Raji (cell line): ENCODE data around the gene GSG1L.

Source experiments
- POLR2A ChIP-seq: IDR thresholded peaks from 2 replicates; pipeline ENCODE4 v1.6.1; 2011; ENCODE audit warnings: low read depth, low read length, control low read depth; ENCODE audit not compliant: insufficient read depth

Gene GSG1L

DNA sequence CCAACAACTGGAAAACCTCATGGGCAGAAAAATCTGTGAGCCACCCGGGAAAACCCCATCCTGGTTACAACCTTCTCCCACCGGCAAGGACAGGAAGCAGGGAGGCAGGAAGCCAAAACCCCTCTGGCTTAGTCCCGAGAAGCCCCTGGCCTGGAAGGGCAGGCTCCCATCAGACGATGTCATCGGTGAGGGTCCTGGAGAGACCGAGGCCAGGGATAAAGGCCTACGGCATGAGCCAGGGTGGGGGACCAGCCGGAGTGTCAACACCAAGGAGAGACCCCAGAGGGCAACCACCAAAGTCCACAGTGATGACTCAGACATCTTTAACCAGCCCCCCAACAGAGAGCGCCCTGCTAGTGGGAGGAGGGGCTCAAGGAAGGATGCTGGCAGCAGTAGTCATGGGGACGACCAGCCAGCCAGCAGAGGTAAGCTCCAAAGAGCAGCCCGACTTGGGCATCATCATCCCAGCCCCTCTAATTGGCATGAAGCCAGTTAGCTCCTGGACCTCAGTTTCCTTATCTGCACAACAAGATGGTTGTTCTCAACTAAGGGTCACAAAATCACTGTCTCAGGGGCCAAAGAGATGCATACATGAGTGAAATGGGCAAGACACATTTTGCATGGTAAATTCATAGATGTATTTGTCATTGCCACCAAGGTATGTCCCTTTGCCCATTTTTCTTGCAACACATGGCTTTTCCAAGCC lies 322.9 kb downstream of the GSG1L start:
- TF ChIP-seq POLR2A = no peak

GRCh38 chr16:27739606-27740357 lies 323.7 kb downstream of the GSG1L start:
- no peak for TF ChIP-seq POLR2A

DNA sequence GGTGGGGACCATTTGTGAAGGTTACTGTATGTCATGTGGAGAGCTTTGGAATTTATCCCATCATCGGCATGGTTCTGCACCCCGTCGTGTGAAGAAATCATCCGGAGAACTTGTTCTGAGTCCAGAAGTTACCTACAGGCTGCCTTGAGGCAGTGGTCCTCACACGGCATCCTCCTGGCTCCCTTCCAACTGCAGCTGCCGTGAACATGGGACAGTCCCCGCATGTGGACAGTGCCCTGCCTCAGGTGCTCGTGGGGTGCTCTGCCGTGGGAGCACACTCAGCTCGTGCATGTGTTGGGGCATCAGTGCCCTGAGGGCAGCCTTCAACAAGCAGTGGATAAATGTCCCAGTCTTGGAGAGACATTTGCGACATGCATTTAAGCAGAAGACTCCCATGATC lies 324.9 kb downstream of the GSG1L start:
- no peak for TF ChIP-seq POLR2A
